ENCODE results near the gene PLEKHM1. TPM values are rescaled to one million over a fixed set of nuclear protein-coding genes. Genes with fewer than 3 reads are reported as not detected.

Gene PLEKHM1
- total RNA-seq, 2 experiments from 2014 or later: 18.8 to 20.0 TPM

DNA sequence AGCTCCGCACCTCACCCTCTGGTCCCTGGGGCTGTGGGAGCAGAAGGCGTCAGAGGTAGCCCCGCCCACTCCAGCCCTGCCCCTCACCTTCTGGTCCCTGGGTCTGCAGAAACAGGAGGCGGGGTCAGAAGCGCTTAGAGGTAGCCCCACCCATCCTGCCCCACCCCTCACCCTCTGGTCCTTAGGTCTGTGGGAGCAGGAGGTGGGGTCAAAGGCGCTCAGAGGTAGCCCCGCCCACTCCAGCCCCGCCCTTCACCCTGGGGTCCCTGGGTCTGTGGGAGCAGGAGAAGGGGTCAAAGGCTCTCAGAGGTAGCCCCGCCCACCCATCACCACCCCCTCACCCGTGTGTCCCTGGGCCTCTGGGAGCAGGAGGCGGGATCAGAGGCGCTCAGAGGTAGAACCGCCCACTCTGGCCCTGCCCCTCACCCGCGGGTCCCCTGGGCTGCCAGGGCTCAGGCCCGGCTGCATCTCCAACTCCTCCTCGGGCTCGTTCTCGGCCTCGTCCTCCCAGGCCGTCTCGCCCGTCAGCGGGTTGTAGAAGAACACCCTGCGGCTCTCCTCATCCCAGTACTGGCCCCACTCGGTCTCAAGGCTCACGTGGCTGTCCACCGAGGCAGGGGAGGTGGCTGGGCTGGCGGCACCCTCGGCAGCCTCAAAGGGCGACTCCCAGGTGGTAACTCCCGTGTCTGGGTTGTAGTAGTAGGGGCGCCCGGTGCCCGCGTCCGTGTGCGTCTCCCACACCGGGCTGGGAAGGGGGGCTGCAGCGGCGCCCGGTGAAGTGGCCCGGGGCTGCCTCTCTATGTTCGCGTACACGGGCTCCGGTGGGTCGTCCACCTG is 85.1 kb downstream of the PLEKHM1 start:
- TF ChIP-seq, protein P1, sequence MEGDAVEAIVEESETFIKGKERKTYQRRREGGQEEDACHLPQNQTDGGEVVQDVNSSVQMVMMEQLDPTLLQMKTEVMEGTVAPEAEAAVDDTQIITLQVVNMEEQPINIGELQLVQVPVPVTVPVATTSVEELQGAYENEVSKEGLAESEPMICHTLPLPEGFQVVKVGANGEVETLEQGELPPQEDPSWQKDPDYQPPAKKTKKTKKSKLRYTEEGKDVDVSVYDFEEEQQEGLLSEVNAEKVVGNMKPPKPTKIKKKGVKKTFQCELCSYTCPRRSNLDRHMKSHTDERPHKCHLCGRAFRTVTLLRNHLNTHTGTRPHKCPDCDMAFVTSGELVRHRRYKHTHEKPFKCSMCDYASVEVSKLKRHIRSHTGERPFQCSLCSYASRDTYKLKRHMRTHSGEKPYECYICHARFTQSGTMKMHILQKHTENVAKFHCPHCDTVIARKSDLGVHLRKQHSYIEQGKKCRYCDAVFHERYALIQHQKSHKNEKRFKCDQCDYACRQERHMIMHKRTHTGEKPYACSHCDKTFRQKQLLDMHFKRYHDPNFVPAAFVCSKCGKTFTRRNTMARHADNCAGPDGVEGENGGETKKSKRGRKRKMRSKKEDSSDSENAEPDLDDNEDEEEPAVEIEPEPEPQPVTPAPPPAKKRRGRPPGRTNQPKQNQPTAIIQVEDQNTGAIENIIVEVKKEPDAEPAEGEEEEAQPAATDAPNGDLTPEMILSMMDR (IDR thresholded peaks at IDR 0.05): no peak
- Mint-ChIP-seq H3K9me3 (no peaks in the 10 kb centered on the region), H3K27ac (no peak overlapping the region), H3K4me3 (no peak overlapping the region), H3K27me3 (no peaks in the 10 kb centered on the region), H3K36me3 (ENCODE audit: low read depth) (peaks cover 33% of the 10 kb centered on the region), H3K4me1 (ENCODE audit: low read depth) (peaks cover 20% of the 10 kb centered on the region)
- ATAC-seq (no peak), DNase-seq (peak; percentile 24)
- intact Hi-C loops (cut with micrococcal nuclease): no loop called here
- ChIA-PET POLR2A (no interaction called here), CTCF (no interaction called here)

DNA sequence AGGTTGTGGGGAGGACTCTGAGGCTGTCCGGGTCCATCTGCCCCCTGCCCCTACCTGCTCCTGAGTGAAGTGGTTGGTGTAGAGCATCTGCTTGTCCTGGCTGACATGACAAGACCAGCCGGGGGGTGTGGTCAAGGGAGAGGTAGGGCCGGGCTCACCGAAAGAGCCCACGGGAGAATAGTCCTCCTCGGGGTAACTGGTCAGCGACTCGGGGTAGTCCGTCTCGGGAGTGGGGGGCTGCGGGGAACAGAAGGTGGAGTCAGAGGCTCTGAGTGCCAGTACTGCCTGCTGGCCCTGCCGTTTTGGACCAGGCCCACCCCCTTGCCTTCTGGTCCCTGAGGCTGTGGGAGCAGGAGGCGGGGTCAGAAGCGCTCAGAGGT is 85.7 kb downstream of the PLEKHM1 start:
- Mint-ChIP-seq H3K9me3 (no peaks in the 10 kb centered on the region), H3K27ac (no peak overlapping the region), H3K4me3 (no peak overlapping the region), H3K4me1 (ENCODE audit: low read depth) (peaks cover 18% of the 10 kb centered on the region), H3K36me3 (ENCODE audit: low read depth) (peaks cover 31% of the 10 kb centered on the region), H3K27me3 (no peaks in the 10 kb centered on the region)
- no peak for DNase-seq
- no peak for ATAC-seq
- intact Hi-C loops (cut with micrococcal nuclease): no loop called here
- TF ChIP-seq, protein P1 (IDR thresholded peaks at IDR 0.05): no peak
- ChIA-PET POLR2A (no interaction called here), CTCF (no interaction called here)

DNA sequence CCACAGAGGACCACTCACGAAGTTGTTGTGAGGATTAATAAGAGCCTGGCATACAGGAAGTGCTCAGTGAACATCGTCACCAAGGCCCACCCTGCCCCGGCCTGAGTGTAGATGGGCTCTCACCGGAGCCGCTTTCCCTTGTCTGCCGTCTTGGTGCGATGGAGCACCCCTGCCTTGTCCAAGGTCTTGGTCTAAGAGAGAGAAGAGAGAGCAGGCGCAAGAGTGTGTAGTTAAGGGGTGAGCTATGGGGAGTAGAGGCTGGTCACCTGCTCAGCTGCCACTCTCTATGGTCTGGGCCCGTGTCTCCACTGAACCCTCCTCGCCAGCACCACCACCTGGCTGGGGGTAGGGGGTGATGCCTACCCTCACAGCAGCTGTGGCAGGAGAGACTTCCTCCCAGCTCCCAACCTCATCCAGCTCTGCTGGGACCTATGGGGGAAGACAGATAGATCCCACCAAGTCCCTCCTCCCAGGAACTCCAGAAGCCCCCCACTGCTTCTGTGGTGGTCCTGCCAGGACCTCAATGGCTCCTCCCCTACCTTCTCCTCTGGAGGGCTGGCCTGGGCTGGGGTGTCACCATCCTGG is 86.5 kb downstream of the PLEKHM1 start:
- Mint-ChIP-seq H3K4me1 (ENCODE audit: low read depth) (peaks cover 18% of the 10 kb centered on the region), H3K27me3 (no peaks in the 10 kb centered on the region), H3K27ac (no peak overlapping the region), H3K9me3 (no peaks in the 10 kb centered on the region), H3K4me3 (no peak overlapping the region), H3K36me3 (ENCODE audit: low read depth) (peaks cover 31% of the 10 kb centered on the region)
- ATAC-seq (no peak), DNase-seq (no peak)
- intact Hi-C loops (cut with micrococcal nuclease): no loop called here
- CTCF ChIA-PET: no interaction called here
- POLR2A ChIA-PET: interaction anchor here (1.3 kb wide), 1 partner anchor 16 kb away, joined by 3 read pairs; no protein-coding TSS in a partner anchor
- TF ChIP-seq, protein P1 (IDR thresholded peaks at IDR 0.05): no peak

DNA sequence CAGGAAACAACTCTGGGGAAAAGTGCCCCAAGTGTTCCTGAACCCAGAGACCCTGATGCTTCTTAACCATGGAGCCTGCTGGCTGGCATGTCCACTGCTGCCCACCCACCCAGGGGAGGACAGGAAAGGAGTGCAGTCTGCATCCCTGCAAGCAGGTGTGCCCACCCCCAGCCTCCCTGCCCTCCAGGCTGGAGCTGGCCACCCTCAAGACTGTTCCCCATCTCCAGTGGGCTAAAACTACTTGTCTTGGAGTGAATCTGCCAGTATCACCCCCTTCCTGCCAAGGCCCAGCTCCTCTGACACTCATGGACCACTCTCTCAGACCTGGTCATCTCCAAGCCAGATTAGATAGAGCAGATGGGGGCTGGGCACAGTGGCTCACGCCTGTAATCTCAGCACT is 87.6 kb downstream of the PLEKHM1 start:
- intact Hi-C loops (cut with micrococcal nuclease): no loop called here
- Mint-ChIP-seq H3K27ac (no peak overlapping the region), H3K27me3 (no peaks in the 10 kb centered on the region), H3K4me1 (ENCODE audit: low read depth) (peaks cover 8% of the 10 kb centered on the region), H3K36me3 (ENCODE audit: low read depth) (peaks cover 28% of the 10 kb centered on the region), H3K4me3 (no peak overlapping the region), H3K9me3 (no peaks in the 10 kb centered on the region)
- ChIA-PET CTCF (no interaction called here), POLR2A (no interaction called here)
- no peak for DNase-seq
- no peak for ATAC-seq
- TF ChIP-seq, protein P1 (IDR thresholded peaks at IDR 0.05): no peak

DNA sequence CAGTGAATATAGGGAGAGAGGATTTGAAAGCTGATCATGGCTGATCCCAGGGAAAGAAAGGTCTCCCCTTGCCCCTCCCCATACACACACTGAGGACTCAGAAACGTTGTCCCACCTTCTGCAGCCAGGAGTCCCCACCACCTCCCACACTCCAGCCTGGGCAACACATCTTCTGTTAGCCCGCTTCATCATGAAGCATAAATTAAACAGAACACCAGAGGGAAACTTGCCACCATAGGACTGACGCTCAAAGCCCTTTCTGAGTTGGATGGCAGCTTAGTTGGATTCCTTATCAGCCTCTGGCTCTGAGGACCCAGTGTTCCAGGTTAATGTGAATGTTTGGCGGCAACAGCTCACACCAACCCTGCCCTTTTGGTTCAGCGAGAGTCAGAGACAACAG is 91.7 kb downstream of the PLEKHM1 start:
- H3K9me3 Mint-ChIP-seq: no peaks in the 10 kb centered on the region
- H3K27ac Mint-ChIP-seq: no peak overlapping the region
- CTCF ChIA-PET: interaction anchor here (0.5 to 10.0 kb wide), 4 partner anchors 13 to 348 kb away, joined by 3 to 74 read pairs (median 6); no protein-coding TSS in a partner anchor
- H3K36me3 Mint-ChIP-seq (ENCODE audit: low read depth): peaks cover 22% of the 10 kb centered on the region
- no peaks in the 10 kb centered on the region for H3K27me3 Mint-ChIP-seq
- H3K4me1 Mint-ChIP-seq (ENCODE audit: low read depth): no peaks in the 10 kb centered on the region
- ATAC-seq (no peak), DNase-seq (no peak)
- H3K4me3 Mint-ChIP-seq: no peak overlapping the region
- intact Hi-C loops (cut with micrococcal nuclease): no loop called here
- POLR2A ChIA-PET: interaction anchor here (0.9 to 3.9 kb wide), 2 partner anchors 10 to 18 kb away, joined by 3 to 14 read pairs; no protein-coding TSS in a partner anchor
- TF ChIP-seq, protein P1 (IDR thresholded peaks at IDR 0.05): no peak

Measured in activated CD8-positive, alpha-beta T cell treated with anti-CD3 and anti-CD28 coated beads for 36 hours (primary cell).